IMR-90 (cell line): Measurements from ENCODE around the gene PTH1R.

ENCODE experiments used
- CEBPB ChIP-seq: IDR thresholded peaks from 2 replicates; pipeline ENCODE4 v1.6.1; 2012; ENCODE audit warnings: low read depth, low read length, improper control_type of control experiment
- CTCF ChIP-seq: conservative IDR thresholded peaks from 2 replicates; pipeline ENCODE4 v1.5.1; 2012; ENCODE audit warnings: mild to moderate bottlenecking, low read depth, low read length, improper control_type of control experiment
- FOS ChIP-seq: fragments of 150-350 bp; IDR thresholded peaks from 2 replicates; pipeline ENCODE4 v1.6.1; 2016; ENCODE audit warnings: low read depth, low read length
- MAFK ChIP-seq: IDR thresholded peaks from 2 replicates; pipeline ENCODE4 v1.6.1; 2012; ENCODE audit warnings: low read depth, low read length, improper control_type of control experiment
- POLR2A ChIP-seq: IDR thresholded peaks from 2 replicates; pipeline ENCODE4 v1.6.1; 2012; ENCODE audit warnings: mild to moderate bottlenecking, low read depth, low read length
- RCOR1 ChIP-seq: IDR thresholded peaks from 2 replicates; pipeline ENCODE4 v1.6.1; 2012; ENCODE audit warnings: mild to moderate bottlenecking, low read length, improper control_type of control experiment; ENCODE audit not compliant: insufficient replicate concordance

- TF ChIP-seq CTCF (no peak), POLR2A (no peak), RCOR1 (no peak), CEBPB (no peak), FOS (no peak), MAFK (no peak)
These were observed 3.5 kb downstream of the PTH1R start for GRCh38 chr3:46880884-46881595.
